ENCODE results near the gene ULK2. TPM values are rescaled to one million over a fixed set of nuclear protein-coding genes. Genes with fewer than 3 reads are reported as not detected.

The ULK2 gene
- total RNA-seq, 1 experiment from 2014 or later, result 22.8 TPM

DNA sequence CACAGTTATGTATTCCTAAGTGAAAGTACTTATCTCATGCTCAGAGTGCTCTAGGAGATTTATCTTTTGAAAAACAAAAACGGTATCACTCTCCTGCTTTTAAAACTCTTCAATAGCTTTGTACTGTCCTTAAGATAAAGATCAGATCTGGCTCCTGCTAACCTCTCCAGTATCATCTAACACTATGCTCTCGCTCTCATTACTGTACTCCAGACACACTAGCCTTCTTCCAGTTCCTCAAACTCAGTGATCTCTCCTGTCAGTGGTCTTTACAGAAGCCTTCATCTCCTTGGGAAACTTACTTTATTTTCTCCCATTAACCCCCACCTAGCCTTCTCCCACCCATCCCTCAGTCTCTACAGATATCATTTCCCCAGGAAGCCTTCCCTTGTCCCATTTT lies 10.1 kb downstream of the ULK2 start:
- Histone ChIP-seq H3K9me3 (ENCODE audit: control insufficient read depth, insufficient read depth, low read depth, low read length) (no peaks in the 10 kb centered on the region), H3K27me3 (ENCODE audit: control insufficient read depth, insufficient read depth, low read length) (no peaks in the 10 kb centered on the region), H3K4me1 (ENCODE audit: control insufficient read depth, insufficient read depth, low read length) (no peaks in the 10 kb centered on the region), H3K4me3 (ENCODE audit: low read depth in 2 of 2, low read length in 2 of 2) (no peak overlapping the region), H3K36me3 (ENCODE audit: control insufficient read depth, insufficient read depth, low read length) (no peaks in the 10 kb centered on the region), H3K27ac (ENCODE audit: low read length) (no peak overlapping the region)
- no peak for TF ChIP-seq SIN3A (IDR thresholded peaks at IDR 0.05; ENCODE audit: borderline replicate concordance, insufficient read depth, low read depth, low read length)
- no peak for TF ChIP-seq POLR2AphosphoS5 (IDR thresholded peaks at IDR 0.05; ENCODE audit: low read depth, low read length)
- in situ Hi-C loops (cut with HindIII; ENCODE audit: low pct_unique_long_range_greater_than_20kb, low sequenced_read_pairs) (no loop called here), intact Hi-C loops (cut with micrococcal nuclease; ENCODE audit: unreplicated experiment) (no loop called here)
- DNase-seq (ENCODE audit: low read depth, low spot score) (no peak), ATAC-seq (no peak)
- ChIA-PET CTCF (no interaction called here), POLR2A (interaction anchor here (0.6 kb wide), 1 partner anchor 41 kb away, joined by 4 read pairs; no protein-coding TSS in a partner anchor)
- BruUV-seq (replicated peaks), result no TSS peak

DNA sequence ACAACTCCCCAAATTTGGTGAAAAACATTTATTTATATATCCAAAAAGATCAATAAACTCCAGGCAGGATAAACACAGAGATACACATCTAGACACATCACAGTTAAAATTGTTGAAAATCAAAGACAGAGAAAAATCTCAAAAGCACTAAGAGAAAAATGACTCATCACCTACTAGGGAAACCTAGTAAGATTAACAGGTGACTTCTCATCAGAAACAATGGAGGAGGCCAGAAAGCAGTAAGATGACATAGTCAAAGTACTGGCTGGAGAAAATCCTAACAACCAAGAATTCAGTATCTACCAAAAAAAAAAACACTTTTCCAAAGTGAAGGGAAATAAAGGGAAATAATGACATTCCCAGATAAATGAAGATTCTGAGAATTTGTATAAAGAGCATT lies 33.8 kb downstream of the ULK2 start:
- TF ChIP-seq, protein P1, sequence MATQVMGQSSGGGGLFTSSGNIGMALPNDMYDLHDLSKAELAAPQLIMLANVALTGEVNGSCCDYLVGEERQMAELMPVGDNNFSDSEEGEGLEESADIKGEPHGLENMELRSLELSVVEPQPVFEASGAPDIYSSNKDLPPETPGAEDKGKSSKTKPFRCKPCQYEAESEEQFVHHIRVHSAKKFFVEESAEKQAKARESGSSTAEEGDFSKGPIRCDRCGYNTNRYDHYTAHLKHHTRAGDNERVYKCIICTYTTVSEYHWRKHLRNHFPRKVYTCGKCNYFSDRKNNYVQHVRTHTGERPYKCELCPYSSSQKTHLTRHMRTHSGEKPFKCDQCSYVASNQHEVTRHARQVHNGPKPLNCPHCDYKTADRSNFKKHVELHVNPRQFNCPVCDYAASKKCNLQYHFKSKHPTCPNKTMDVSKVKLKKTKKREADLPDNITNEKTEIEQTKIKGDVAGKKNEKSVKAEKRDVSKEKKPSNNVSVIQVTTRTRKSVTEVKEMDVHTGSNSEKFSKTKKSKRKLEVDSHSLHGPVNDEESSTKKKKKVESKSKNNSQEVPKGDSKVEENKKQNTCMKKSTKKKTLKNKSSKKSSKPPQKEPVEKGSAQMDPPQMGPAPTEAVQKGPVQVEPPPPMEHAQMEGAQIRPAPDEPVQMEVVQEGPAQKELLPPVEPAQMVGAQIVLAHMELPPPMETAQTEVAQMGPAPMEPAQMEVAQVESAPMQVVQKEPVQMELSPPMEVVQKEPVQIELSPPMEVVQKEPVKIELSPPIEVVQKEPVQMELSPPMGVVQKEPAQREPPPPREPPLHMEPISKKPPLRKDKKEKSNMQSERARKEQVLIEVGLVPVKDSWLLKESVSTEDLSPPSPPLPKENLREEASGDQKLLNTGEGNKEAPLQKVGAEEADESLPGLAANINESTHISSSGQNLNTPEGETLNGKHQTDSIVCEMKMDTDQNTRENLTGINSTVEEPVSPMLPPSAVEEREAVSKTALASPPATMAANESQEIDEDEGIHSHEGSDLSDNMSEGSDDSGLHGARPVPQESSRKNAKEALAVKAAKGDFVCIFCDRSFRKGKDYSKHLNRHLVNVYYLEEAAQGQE (IDR thresholded peaks at IDR 0.05; ENCODE audit: insufficient read depth in 1 of 2, low read depth in 2 of 2, low read length in 1 of 2), result no peak
- TF ChIP-seq SIN3A (IDR thresholded peaks at IDR 0.05; ENCODE audit: borderline replicate concordance, insufficient read depth, low read depth, low read length) (no peak), POLR2AphosphoS5 (IDR thresholded peaks at IDR 0.05; ENCODE audit: low read depth, low read length) (no peak), TCF7L2 (IDR thresholded peaks at IDR 0.05; ENCODE audit: low read depth, low read length) (no peak)
- TF ChIP-seq, protein P2, sequence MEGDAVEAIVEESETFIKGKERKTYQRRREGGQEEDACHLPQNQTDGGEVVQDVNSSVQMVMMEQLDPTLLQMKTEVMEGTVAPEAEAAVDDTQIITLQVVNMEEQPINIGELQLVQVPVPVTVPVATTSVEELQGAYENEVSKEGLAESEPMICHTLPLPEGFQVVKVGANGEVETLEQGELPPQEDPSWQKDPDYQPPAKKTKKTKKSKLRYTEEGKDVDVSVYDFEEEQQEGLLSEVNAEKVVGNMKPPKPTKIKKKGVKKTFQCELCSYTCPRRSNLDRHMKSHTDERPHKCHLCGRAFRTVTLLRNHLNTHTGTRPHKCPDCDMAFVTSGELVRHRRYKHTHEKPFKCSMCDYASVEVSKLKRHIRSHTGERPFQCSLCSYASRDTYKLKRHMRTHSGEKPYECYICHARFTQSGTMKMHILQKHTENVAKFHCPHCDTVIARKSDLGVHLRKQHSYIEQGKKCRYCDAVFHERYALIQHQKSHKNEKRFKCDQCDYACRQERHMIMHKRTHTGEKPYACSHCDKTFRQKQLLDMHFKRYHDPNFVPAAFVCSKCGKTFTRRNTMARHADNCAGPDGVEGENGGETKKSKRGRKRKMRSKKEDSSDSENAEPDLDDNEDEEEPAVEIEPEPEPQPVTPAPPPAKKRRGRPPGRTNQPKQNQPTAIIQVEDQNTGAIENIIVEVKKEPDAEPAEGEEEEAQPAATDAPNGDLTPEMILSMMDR (IDR thresholded peaks at IDR 0.05), result no peak
- DNase-seq (ENCODE audit: low read depth, low spot score), result no peak
- H3K36me3 ChIP-seq (ENCODE audit: control insufficient read depth, insufficient read depth, low read length), result no peaks in the 10 kb centered on the region; the same call in 1 of the 2 replicates
- BruUV-seq (replicated peaks), result no TSS peak
- H3K4me1 ChIP-seq (ENCODE audit: control insufficient read depth, insufficient read depth, low read length), result no peaks in the 10 kb centered on the region
- H3K27me3 ChIP-seq (ENCODE audit: control insufficient read depth, insufficient read depth, low read length), result no peaks in the 10 kb centered on the region
- in situ Hi-C loops (cut with HindIII; ENCODE audit: low pct_unique_long_range_greater_than_20kb, low sequenced_read_pairs), result no loop called here
- no peak overlapping the region for H3K4me3 ChIP-seq (ENCODE audit: low read depth in 2 of 2, low read length in 2 of 2)
- no peaks in the 10 kb centered on the region for H3K9me3 ChIP-seq (ENCODE audit: control insufficient read depth, insufficient read depth, low read depth, low read length)
- no peak overlapping the region for H3K27ac ChIP-seq (ENCODE audit: low read length)
- intact Hi-C loops (cut with micrococcal nuclease; ENCODE audit: unreplicated experiment), result no loop called here
- ChIA-PET CTCF (no interaction called here), POLR2A (no interaction called here)
- ATAC-seq, result no peak

DNA sequence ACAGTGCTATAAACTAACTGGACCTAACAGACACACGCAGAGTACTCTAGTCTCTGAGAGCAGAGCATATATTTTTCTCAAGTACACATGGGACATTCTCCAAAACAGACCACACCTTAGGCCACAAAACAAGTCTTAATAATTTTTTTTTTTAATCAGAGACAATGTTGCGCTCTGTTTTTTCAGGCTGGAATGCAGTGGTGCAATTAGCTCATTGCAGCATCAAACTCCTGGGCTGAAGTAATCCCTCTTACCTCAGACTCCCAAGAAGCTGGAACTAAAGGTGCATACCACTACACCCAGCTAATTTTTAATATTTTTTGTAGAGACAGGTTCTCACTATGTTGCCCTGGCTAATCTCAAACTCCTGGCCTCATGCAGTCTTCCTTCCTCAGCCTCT lies 37.7 kb downstream of the ULK2 start:
- H3K4me1 ChIP-seq (ENCODE audit: control insufficient read depth, insufficient read depth, low read length), result no peaks in the 10 kb centered on the region
- no TSS peak for BruUV-seq (replicated peaks)
- peaks cover 2% of the 10 kb centered on the region; the same call in 1 of the 2 replicates for H3K36me3 ChIP-seq (ENCODE audit: control insufficient read depth, insufficient read depth, low read length)
- no peak overlapping the region for H3K27ac ChIP-seq (ENCODE audit: low read length)
- in situ Hi-C loops (cut with HindIII; ENCODE audit: low pct_unique_long_range_greater_than_20kb, low sequenced_read_pairs) (no loop called here), intact Hi-C loops (cut with micrococcal nuclease; ENCODE audit: unreplicated experiment) (no loop called here)
- ATAC-seq (no peak), DNase-seq (ENCODE audit: low read depth, low spot score) (no peak)
- H3K4me3 ChIP-seq (ENCODE audit: low read depth in 2 of 2, low read length in 2 of 2), result no peak overlapping the region
- CTCF ChIA-PET, result interaction anchor here (0.6 kb wide), 1 partner anchor 22 kb away, joined by 3 read pairs; no protein-coding TSS in a partner anchor
- TF ChIP-seq SIN3A (IDR thresholded peaks at IDR 0.05; ENCODE audit: borderline replicate concordance, insufficient read depth, low read depth, low read length) (no peak), TCF7L2 (IDR thresholded peaks at IDR 0.05; ENCODE audit: low read depth, low read length) (no peak)
- H3K27me3 ChIP-seq (ENCODE audit: control insufficient read depth, insufficient read depth, low read length), result no peaks in the 10 kb centered on the region
- H3K9me3 ChIP-seq (ENCODE audit: control insufficient read depth, insufficient read depth, low read depth, low read length), result no peaks in the 10 kb centered on the region
- POLR2A ChIA-PET, result no interaction called here

All from Panc1 (cell line).